IMR-90 (cell line): Measurements from ENCODE around the gene KRTAP19-3. TPM values are rescaled to one million over a fixed set of nuclear protein-coding genes. Genes with fewer than 3 reads are reported as not detected.

Source experiments
- ATAC-seq: fragments of 200-7000 bp; cut with Tn5 transposase; 2 replicates; pipeline ENCODE4 v1.9.1; 2020; ENCODE audit warnings: low read depth, mild to moderate bottlenecking, moderate library complexity
- BruUV-seq: library from RNA; stranded (reverse); fragments of 400-500 nt; replicated peaks from 2 replicates; lab custom pipeline; 2021; lab: Mats Ljungman, UMichigan
- CTCF ChIA-PET: fragments of 300-600 bp; formaldehyde crosslinking; extraction: SDS; loops from one replicate; lab custom pipeline; 2021; ENCODE audit warnings: antibody characterized with exemption; lab: Yijun Ruan, JAX
- POLR2A ChIA-PET: fragments of 300-600 bp; sonication (Branson Sonifier 250); formaldehyde crosslinking; loops from one replicate; lab custom pipeline; 2022; ENCODE audit warnings: antibody characterized with exemption; ENCODE audit not compliant: unreplicated experiment; lab: Charles Lee
- DNase-seq: peaks from one replicate; pipeline ENCODE4 v3.0.0; 2013
- H2AFZ ChIP-seq: replicated peaks from 2 replicates; pipeline ENCODE3; 2013; ENCODE audit warnings: low read length, mild to moderate bottlenecking; ENCODE audit not compliant: poor library complexity
- H2AK5ac ChIP-seq: 2 replicates; pipeline ENCODE4 v1.6.1; 2013; ENCODE audit warnings: low read depth, low read length, inconsistent platforms
- H2AK9ac ChIP-seq: replicated peaks from 2 replicates; pipeline ENCODE3; 2013; ENCODE audit warnings: mild to moderate bottlenecking, low read depth, low read length, moderate library complexity; ENCODE audit not compliant: poor library complexity
- H2BK120ac ChIP-seq: 2 replicates; pipeline ENCODE4 v1.6.1; 2013; ENCODE audit warnings: low read depth, low read length, inconsistent platforms
- H2BK15ac ChIP-seq: 3 replicates; pipeline ENCODE4 v1.6.1; 2013; ENCODE audit warnings: low read depth, low read length, inconsistent platforms
- H2BK20ac ChIP-seq: 2 replicates; pipeline ENCODE4 v1.6.1; 2013; ENCODE audit warnings: low read depth, mild to moderate bottlenecking, inconsistent platforms, low read length, moderate library complexity
- H2BK5ac ChIP-seq: 2 replicates; pipeline ENCODE4 v1.6.1; 2013; ENCODE audit warnings: mild to moderate bottlenecking, low read depth, low read length, inconsistent platforms; ENCODE audit not compliant: poor library complexity, severe bottlenecking
- H3K14ac ChIP-seq: replicated peaks from 2 replicates; pipeline ENCODE4 v1.6.1; 2013; ENCODE audit warnings: low read depth, low read length, inconsistent platforms
- H3K18ac ChIP-seq: 2 replicates; pipeline ENCODE4 v1.6.1; 2013; ENCODE audit warnings: low read depth, low read length, control low read depth
- H3K23ac ChIP-seq: 2 replicates; pipeline ENCODE4 v1.6.1; 2013; ENCODE audit warnings: low read depth, low read length, inconsistent platforms
- H3K27ac ChIP-seq: 2 replicates; pipeline ENCODE4 v1.5.1; 2013; ENCODE audit warnings: mild to moderate bottlenecking, control low read depth, low read length; ENCODE audit not compliant: insufficient read depth
- H3K27me3 ChIP-seq: 2 replicates; pipeline ENCODE4 v1.6.1; 2013; ENCODE audit warnings: low read length; ENCODE audit not compliant: control insufficient read depth, insufficient read depth
- H3K36me3 ChIP-seq: 2 replicates; pipeline ENCODE4 v1.6.1; 2013; ENCODE audit warnings: low read length, mixed read lengths; ENCODE audit not compliant: control insufficient read depth, insufficient read depth
- H3K4ac ChIP-seq: 2 replicates; pipeline ENCODE4 v1.6.1; 2013; ENCODE audit warnings: low read depth, low read length, inconsistent platforms
- H3K4me1 ChIP-seq: 2 replicates; pipeline ENCODE4 v1.6.1; 2013; ENCODE audit warnings: low read length, mixed read lengths; ENCODE audit not compliant: control insufficient read depth, insufficient read depth
- H3K4me2 ChIP-seq: 2 replicates; pipeline ENCODE4 v1.6.1; 2013; ENCODE audit warnings: low read depth, mild to moderate bottlenecking, control low read depth, low read length, moderate library complexity
- H3K4me3 ChIP-seq: 2 replicates; pipeline ENCODE4 v1.5.1; 2013; ENCODE audit warnings: low read depth, mild to moderate bottlenecking, control low read depth, low read length, moderate library complexity; ENCODE audit not compliant: insufficient read depth
- H3K56ac ChIP-seq: 2 replicates; pipeline ENCODE4 v1.6.1; 2013; ENCODE audit warnings: low read length, inconsistent platforms; ENCODE audit not compliant: insufficient read depth; ENCODE audit errors: extremely low read depth
- H3K79me1 ChIP-seq, 2 experiments: 2 replicates each; pipeline ENCODE4 v1.6.1; 2013; ENCODE audit warnings: low read length in 2 of 2, inconsistent platforms in 1 of 2, low read depth in 1 of 2
- H3K9ac ChIP-seq: 2 replicates; pipeline ENCODE4 v1.6.1; 2013; ENCODE audit warnings: low read depth, low read length, control low read depth
- H3K9me1 ChIP-seq: 2 replicates; pipeline ENCODE4 v1.6.1; 2013; ENCODE audit warnings: low read length, inconsistent platforms; ENCODE audit not compliant: insufficient read depth
- H3K9me3 ChIP-seq: 2 replicates; pipeline ENCODE4 v1.6.1; 2013; ENCODE audit warnings: low read length; ENCODE audit not compliant: control insufficient read depth, insufficient read depth
- H4K20me1 ChIP-seq: 2 replicates; pipeline ENCODE4 v1.6.1; 2013; ENCODE audit warnings: low read length, inconsistent platforms; ENCODE audit not compliant: insufficient read depth
- H4K5ac ChIP-seq: 2 replicates; pipeline ENCODE4 v1.6.1; 2013; ENCODE audit warnings: mild to moderate bottlenecking, low read depth, low read length, control low read depth
- H4K8ac ChIP-seq, 2 experiments: 2 replicates each; pipeline ENCODE4 v1.6.1; 2013; ENCODE audit warnings: low read depth in 2 of 2, low read length in 2 of 2, control low read depth in 1 of 2, inconsistent platforms in 1 of 2
- H4K91ac ChIP-seq: 2 replicates; pipeline ENCODE4 v1.6.1; 2013; ENCODE audit warnings: low read depth, low read length, inconsistent platforms; ENCODE audit not compliant: insufficient read depth
- BHLHE40 ChIP-seq: fragments of 150-350 bp; IDR thresholded peaks from 2 replicates; pipeline ENCODE4 v1.6.1; 2016; ENCODE audit warnings: mild to moderate bottlenecking, low read depth, low read length
- CEBPB ChIP-seq: IDR thresholded peaks from 2 replicates; pipeline ENCODE4 v1.6.1; 2012; ENCODE audit warnings: low read depth, low read length, improper control_type of control experiment
- CHD1 ChIP-seq: IDR thresholded peaks from 2 replicates; pipeline ENCODE4 v1.6.1; 2012; ENCODE audit warnings: low read depth, low read length, improper control_type of control experiment
- FOS ChIP-seq: fragments of 150-350 bp; IDR thresholded peaks from 2 replicates; pipeline ENCODE4 v1.6.1; 2016; ENCODE audit warnings: low read depth, low read length
- MAFK ChIP-seq: IDR thresholded peaks from 2 replicates; pipeline ENCODE4 v1.6.1; 2012; ENCODE audit warnings: low read depth, low read length, improper control_type of control experiment
- MAZ ChIP-seq: IDR thresholded peaks from 2 replicates; pipeline ENCODE4 v1.6.1; 2012; ENCODE audit warnings: low read depth, mild to moderate bottlenecking, low read length, improper control_type of control experiment, moderate library complexity, borderline replicate concordance
- MXI1 ChIP-seq: IDR thresholded peaks from 2 replicates; pipeline ENCODE4 v1.6.1; 2012; ENCODE audit warnings: low read depth, mild to moderate bottlenecking, low read length, moderate library complexity, borderline replicate concordance
- NFE2L2 ChIP-seq: fragments of 150-350 bp; IDR thresholded peaks from 2 replicates; pipeline ENCODE4 v1.6.1; 2016; ENCODE audit warnings: low read depth, mild to moderate bottlenecking, low read length
- POLR2A ChIP-seq: IDR thresholded peaks from 2 replicates; pipeline ENCODE4 v1.6.1; 2012; ENCODE audit warnings: mild to moderate bottlenecking, low read depth, low read length
- RAD21 ChIP-seq: IDR thresholded peaks from 2 replicates; pipeline ENCODE4 v1.6.1; 2012; ENCODE audit warnings: low read length, improper control_type of control experiment
- RCOR1 ChIP-seq: IDR thresholded peaks from 2 replicates; pipeline ENCODE4 v1.6.1; 2012; ENCODE audit warnings: mild to moderate bottlenecking, low read length, improper control_type of control experiment; ENCODE audit not compliant: insufficient replicate concordance
- RFX5 ChIP-seq: IDR thresholded peaks from 2 replicates; pipeline ENCODE4 v1.8.0; 2012; ENCODE audit warnings: low read depth, mild to moderate bottlenecking, low read length, moderate library complexity
- SMC3 ChIP-seq: fragments of 150-350 bp; IDR thresholded peaks from 2 replicates; pipeline ENCODE4 v1.6.1; 2016; ENCODE audit warnings: low read depth, mild to moderate bottlenecking, antibody characterized with exemption, low read length, moderate library complexity
- WGBS, 2 experiments: methylation state at CpG; one replicate each; pipeline versions ENCODE4 v1.1.5 to v1.1.7; 2013; ENCODE audit warnings: missing lambda C conversion rate in 2 of 2; ENCODE audit not compliant: insufficient read length in 1 of 2; ENCODE audit errors: extremely low coverage in 2 of 2; 5-methylcytosine and 5-hydroxymethylcytosine counted together
- dilution Hi-C: fragments of 300-500 bp; cut with HindIII; formaldehyde crosslinking; loops from one replicate; pipeline ENCODE4 v1.14.3; 2018; ENCODE audit warnings: low sequenced_read_pairs; ENCODE audit not compliant: unreplicated experiment
- in situ Hi-C: fragments of 300-500 bp; cut with MboI; formaldehyde crosslinking; loops from 3 replicates; pipeline ENCODE4 v1.14.3; 2019; ENCODE audit warnings: low sequenced_read_pairs, inconsistent platforms, mixed read lengths
- intact Hi-C: fragments of 100-400 bp; cut with micrococcal nuclease; formaldehyde crosslinking; loops from 2 replicates; pipeline ENCODE4 v1.10.0; 2022
- polyA plus RNA-seq, 3 experiments: library from polyadenylated mRNA; depleted of rRNA; stranded (reverse); fragments of >200 nt; gene quantifications; 2 replicates each; pipeline ENCODE4 v1.2.3, GENCODE V29; 2012; ENCODE audit warnings: low replicate concordance in 1 of 3
- total RNA-seq: library from RNA; depleted of rRNA; stranded (reverse); fragments of >200 nt; gene quantifications from 2 replicates; pipeline ENCODE4 v1.2.3, GENCODE V29; 2012
- TF ChIP-seq, protein P1 (sequence below): fragments of 150-350 bp; IDR thresholded peaks from 2 replicates; pipeline ENCODE4 v1.6.1; 2017; ENCODE audit warnings: mild to moderate bottlenecking, antibody characterized with exemption, low read length, low read depth
- TF ChIP-seq, protein P2 (sequence below): conservative IDR thresholded peaks from 2 replicates; pipeline ENCODE4 v1.5.1; 2012; ENCODE audit warnings: mild to moderate bottlenecking, low read depth, low read length, improper control_type of control experiment
- TF ChIP-seq, protein P3 (sequence below): fragments of 150-350 bp; IDR thresholded peaks from 2 replicates; pipeline ENCODE4 v1.6.1; 2016; ENCODE audit warnings: low read depth, mild to moderate bottlenecking, low read length, moderate library complexity, borderline replicate concordance

KRTAP19-3 gene
- total and polyA plus RNA-seq, 2 of the 4 experiments (the other 2 are of a cell fraction) = not detected

- Histone ChIP-seq H3K23ac (no peak overlapping the region), H4K91ac (no peak overlapping the region), H2AFZ (no peak overlapping the region), H3K27me3 (no peaks in the 10 kb centered on the region), H2BK120ac (no peak overlapping the region), H2AK9ac (no peak overlapping the region), H3K4me3 (no peak overlapping the region), H3K56ac (no peak overlapping the region), H4K5ac (no peak overlapping the region), H3K18ac (no peak overlapping the region), H3K9ac (no peak overlapping the region), H3K14ac (no peak overlapping the region), H3K4me2 (no peak overlapping the region), H3K9me3 (peaks cover 10% of the 10 kb centered on the region), H4K8ac (no peak overlapping the region), H4K20me1 (no peaks in the 10 kb centered on the region), H2AK5ac (no peak overlapping the region), H2BK15ac (no peak overlapping the region), H2BK5ac (no peak overlapping the region), H3K4me1 (no peaks in the 10 kb centered on the region), H3K4ac (no peak overlapping the region), H3K27ac (no peak overlapping the region), H3K79me1 (no peaks in the 10 kb centered on the region), H2BK20ac (no peak overlapping the region), H3K9me1 (no peaks in the 10 kb centered on the region), H3K36me3 (no peaks in the 10 kb centered on the region)
- ATAC-seq = no peak
- POLR2A ChIA-PET = no interaction called here
- no peak for DNase-seq
- CTCF ChIA-PET = no interaction called here
- no TSS peak for BruUV-seq
- in situ Hi-C loops (no loop called here), dilution Hi-C loops (no loop called here), intact Hi-C loops (no loop called here)
- WGBS, 2 experiments = no CpG with 5 or more reads among the region's 3 CpGs
- TF ChIP-seq, protein P1, sequence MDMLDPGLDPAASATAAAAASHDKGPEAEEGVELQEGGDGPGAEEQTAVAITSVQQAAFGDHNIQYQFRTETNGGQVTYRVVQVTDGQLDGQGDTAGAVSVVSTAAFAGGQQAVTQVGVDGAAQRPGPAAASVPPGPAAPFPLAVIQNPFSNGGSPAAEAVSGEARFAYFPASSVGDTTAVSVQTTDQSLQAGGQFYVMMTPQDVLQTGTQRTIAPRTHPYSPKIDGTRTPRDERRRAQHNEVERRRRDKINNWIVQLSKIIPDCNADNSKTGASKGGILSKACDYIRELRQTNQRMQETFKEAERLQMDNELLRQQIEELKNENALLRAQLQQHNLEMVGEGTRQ = no peak
- TF ChIP-seq RCOR1 (no peak), FOS (no peak), RFX5 (no peak), CEBPB (no peak), RAD21 (no peak), CHD1 (no peak), BHLHE40 (no peak), MXI1 (no peak), NFE2L2 (no peak), MAFK (no peak), POLR2A (no peak), SMC3 (no peak), MAZ (no peak)
- TF ChIP-seq, protein P2, sequence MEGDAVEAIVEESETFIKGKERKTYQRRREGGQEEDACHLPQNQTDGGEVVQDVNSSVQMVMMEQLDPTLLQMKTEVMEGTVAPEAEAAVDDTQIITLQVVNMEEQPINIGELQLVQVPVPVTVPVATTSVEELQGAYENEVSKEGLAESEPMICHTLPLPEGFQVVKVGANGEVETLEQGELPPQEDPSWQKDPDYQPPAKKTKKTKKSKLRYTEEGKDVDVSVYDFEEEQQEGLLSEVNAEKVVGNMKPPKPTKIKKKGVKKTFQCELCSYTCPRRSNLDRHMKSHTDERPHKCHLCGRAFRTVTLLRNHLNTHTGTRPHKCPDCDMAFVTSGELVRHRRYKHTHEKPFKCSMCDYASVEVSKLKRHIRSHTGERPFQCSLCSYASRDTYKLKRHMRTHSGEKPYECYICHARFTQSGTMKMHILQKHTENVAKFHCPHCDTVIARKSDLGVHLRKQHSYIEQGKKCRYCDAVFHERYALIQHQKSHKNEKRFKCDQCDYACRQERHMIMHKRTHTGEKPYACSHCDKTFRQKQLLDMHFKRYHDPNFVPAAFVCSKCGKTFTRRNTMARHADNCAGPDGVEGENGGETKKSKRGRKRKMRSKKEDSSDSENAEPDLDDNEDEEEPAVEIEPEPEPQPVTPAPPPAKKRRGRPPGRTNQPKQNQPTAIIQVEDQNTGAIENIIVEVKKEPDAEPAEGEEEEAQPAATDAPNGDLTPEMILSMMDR = no peak
- TF ChIP-seq, protein P3, sequence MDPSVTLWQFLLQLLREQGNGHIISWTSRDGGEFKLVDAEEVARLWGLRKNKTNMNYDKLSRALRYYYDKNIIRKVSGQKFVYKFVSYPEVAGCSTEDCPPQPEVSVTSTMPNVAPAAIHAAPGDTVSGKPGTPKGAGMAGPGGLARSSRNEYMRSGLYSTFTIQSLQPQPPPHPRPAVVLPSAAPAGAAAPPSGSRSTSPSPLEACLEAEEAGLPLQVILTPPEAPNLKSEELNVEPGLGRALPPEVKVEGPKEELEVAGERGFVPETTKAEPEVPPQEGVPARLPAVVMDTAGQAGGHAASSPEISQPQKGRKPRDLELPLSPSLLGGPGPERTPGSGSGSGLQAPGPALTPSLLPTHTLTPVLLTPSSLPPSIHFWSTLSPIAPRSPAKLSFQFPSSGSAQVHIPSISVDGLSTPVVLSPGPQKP = no peak
These were observed 13.8 kb downstream of the KRTAP19-3 start for GRCh38 chr21:30478004-30478403.
